GM12875 (cell line): Measurements from ENCODE around the gene PPP1R12C.
A peak's percentile ranks its signal among the peaks of the same experiment; 100 is the strongest.
"Not testable (repeated sequence)": the region's sequence is repeated elsewhere in the genome, so short reads cannot be mapped to it uniquely, and the experiment has no call there.

Experiments
- H3K4me3 ChIP-seq: one replicate; pipeline ENCODE4 v1.5.1; 2011; ENCODE audit warnings: low read depth, low read length, control low read depth
- TF ChIP-seq, protein P1 (sequence below): IDR thresholded peaks from 2 replicates; pipeline ENCODE4 v1.5.1; 2011; ENCODE audit warnings: low read depth, mild to moderate bottlenecking, control low read depth, inconsistent platforms, low read length, moderate library complexity, borderline replicate concordance; ENCODE audit not compliant: insufficient read depth

The PPP1R12C gene

DNA sequence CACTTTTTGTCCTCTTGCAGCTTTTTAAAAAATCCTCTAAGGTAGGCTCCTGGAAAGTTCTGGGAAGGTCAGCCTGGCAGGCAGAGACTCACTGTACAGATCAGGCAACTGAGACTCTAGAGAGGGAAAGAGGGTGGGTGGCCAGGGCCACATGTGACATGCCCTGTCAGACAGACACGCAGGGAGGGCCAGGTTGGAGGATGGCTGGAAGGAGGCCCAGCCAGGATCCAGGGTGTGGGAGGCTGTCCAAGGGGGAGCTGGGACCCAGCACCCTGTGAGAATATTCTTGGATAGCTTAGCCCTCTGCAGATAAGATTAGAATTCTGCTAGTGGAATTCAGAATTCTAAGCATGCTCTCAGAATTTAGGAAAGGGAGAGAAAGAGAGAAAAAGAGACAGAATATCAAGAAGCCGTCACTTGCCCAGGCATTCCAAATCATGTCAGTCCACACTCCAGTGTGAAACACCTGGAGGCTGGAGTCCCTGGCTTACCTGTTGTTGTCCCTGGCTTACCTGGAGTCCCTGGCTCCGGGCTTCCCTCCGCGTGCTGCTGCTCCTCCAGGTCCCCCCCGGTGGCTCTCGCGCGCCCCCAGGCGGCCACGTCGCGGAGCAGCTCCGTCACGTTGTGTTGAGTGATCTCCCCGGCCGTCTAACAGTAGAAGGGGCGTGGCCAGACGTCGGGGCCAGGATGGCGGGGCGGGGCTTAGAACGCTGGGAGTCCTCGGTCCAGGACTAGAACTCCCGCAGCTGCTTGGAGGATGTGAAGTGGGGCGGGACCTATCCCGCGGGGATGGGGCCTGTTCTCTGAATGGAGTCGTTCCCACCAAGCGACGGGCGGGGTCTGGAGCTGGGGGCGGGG is 42.9 kb upstream of the PPP1R12C start:
- TF ChIP-seq, protein P1, sequence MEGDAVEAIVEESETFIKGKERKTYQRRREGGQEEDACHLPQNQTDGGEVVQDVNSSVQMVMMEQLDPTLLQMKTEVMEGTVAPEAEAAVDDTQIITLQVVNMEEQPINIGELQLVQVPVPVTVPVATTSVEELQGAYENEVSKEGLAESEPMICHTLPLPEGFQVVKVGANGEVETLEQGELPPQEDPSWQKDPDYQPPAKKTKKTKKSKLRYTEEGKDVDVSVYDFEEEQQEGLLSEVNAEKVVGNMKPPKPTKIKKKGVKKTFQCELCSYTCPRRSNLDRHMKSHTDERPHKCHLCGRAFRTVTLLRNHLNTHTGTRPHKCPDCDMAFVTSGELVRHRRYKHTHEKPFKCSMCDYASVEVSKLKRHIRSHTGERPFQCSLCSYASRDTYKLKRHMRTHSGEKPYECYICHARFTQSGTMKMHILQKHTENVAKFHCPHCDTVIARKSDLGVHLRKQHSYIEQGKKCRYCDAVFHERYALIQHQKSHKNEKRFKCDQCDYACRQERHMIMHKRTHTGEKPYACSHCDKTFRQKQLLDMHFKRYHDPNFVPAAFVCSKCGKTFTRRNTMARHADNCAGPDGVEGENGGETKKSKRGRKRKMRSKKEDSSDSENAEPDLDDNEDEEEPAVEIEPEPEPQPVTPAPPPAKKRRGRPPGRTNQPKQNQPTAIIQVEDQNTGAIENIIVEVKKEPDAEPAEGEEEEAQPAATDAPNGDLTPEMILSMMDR, result peak; percentile 94
- no peak overlapping the region for H3K4me3 ChIP-seq

DNA sequence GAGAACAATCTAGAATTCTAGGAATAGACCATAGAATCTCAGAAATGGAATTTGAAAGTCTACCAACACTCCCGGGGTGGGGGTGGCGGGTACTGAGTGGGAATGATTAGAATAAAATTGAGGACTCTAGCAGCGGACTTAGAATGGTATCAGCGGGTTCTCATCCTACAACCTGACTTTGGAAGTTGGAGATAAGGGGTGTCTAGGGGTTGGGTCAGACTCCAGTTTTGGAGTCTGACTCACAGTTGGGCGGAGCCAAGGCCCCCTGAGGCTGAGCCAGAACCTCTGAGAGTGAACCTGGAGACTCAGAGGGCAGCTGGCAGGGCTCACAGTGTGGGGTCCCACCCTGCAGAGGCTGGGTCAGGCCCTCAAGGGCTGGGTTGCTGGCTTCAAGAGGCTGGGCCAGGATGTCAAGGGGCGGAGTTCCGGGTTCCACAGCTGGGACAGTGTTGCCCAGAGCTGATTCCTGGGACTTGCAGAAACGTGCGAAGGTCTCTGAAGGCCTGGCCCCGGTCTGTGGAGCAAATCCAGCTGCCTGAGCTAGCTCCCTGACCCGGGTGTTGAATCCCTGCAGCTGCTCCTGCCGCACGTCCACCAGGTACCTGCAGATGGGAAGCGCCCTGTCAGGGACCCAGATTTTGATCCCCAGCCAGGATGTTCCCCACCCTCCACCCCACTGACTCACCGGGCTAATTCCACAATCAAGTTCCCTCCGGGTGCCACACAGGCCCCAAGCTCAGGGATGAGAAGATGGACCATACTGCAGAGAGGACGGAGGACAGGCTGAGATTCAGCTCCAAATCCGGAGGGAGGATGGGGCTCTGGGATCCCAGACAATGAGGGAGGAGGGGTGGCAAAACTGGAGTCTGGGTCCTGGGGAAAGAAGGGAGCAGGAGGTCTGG is 41.7 kb upstream of the PPP1R12C start:
- no peak overlapping the region for H3K4me3 ChIP-seq
- TF ChIP-seq, protein P1, result no peak

DNA sequence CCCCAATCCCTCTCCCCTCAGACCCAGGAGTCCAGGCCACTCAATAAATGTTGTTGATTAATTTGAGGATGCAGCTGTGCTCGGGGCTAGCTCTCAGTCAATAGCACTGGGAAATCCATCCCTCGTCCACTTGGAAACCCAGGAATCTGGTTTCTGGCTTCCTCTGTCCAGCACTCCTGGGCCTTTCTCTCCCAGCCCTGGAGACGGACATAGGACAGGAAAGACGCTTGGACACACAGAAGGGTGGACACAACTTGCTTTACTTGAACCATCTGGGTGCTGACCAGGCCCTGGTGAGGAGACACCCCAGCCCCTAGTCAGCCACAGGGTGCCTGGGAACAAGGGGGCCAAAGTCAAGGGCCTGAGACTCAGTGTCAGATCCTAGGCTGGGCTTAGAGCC is 41.0 kb upstream of the PPP1R12C start:
- no peak overlapping the region for H3K4me3 ChIP-seq
- TF ChIP-seq, protein P1, result no peak

DNA sequence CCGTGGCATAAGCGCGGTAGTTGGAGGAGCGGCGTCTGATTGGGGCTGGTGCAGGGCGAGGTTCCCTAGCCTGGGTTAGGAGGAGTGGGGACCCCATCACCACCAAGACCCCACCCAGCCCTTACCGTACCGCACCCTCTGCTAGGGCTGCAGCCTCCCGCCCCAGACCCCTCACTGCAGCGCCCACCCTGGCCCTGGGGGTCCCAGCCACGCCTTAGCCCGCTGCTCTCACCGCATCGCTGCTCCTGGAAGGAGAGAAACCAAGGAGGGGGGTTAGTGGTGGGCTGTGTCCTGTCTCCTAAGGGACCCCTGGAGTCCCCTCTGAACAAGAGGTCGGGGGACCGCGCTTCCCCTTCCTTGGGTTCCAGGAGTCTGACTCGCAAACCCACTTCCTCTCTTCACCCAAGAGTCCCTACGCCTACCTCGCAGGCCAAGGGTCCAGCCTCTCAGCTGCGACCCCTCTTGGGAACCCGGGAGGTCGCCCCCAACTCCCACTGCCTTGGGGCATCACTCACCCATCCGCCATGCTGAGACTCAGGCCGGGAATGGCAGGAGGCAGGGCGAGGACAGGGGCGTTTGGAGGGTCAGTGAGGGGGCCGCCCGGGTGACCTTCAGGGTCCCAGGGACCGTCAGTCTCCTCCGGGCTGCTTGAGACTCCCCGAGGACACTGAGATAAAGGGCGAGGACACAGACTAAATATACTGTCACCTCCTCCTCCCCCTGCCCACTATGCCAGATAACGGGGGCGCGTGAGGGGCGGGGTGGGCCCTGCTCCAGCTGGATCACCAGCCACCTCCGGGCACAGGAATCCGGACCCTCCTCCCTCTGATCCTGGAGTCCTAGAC is 39.8 kb upstream of the PPP1R12C start, which contains the start of gene TNNI3:
TSS of gene TNNI3 (minus strand) at position 669 of the 845 bp plus-strand sequence. CDS start at position 526, 143 bp downstream.
- TF ChIP-seq, protein P1, result no peak
- H3K4me3 ChIP-seq, result no peak within 1 kb of the TSS

DNA sequence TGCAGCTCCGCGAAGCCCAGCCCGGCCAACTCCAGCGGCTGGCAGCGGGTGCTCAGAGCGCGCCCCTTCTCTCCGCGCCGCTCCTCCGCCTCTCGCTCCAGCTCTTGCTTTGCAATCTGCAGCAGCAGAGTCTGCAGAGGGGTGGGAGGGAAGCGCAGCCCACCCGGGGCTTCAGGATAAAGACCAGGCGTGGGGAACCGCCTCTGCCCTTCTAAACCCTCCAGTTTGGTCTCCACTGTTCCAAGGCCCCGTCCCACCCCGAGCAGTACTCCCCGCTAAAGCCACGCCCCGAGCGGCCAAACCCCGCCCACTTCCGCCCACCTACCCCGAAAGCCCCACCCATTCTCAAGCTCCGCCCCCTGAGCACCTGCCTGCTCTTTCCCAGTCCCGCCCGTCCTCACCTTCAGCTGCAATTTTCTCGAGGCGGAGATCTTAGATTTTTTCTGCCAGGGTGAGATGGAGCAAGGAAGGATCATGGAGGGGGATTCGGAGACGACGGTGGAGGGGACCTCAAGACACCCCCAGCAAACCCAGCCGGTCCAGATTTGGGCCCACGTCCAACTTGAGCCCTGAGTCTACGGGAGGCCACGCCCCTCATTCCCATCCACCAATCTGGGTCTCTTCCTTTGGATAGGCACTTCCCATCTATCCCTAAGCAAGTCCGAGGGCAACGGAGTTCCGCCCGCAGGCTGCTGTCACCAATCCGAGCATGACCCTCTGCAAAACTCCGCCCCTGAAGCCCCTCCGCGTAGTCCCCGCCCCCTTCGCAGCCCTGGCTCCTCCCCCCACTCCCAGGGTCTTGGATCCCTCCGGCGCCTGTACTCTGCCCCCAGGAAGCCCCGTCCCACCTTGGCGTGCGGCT is 39.0 kb upstream of the PPP1R12C start:
- no peak overlapping the region for H3K4me3 ChIP-seq
- TF ChIP-seq, protein P1, result no peak

DNA sequence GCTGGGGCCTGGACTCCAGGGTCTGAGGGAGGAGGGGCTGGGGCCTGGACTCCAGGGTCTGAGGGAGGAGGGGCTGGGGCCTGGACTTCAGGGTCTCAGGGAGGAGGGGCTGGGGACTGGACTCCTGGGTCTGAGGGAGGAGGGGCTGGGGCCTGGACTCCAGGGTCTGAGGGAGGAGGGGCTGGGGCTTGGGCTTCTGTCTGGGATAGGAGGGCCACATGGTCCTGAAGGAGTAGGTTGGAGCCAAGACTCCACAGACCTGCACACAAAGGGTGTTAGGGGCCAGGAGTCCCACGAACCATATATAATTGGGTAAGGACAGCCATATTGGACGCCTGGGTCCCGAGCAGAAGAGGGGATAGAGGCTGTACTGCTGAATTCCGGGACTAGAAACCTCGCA is 38.3 kb upstream of the PPP1R12C start:
- not testable (repeated sequence) for H3K4me3 ChIP-seq
